Psoas muscle (tissue), 8 donors: ENCODE measurements around the gene FOXP4. TPM values are rescaled to one million over a fixed set of nuclear protein-coding genes. Genes with fewer than 3 reads are reported as not detected.

Experiments used
- ATAC-seq, 4 donors: fragments of 200-7000 bp; cut with Tn5 transposase; one replicate each; pipeline ENCODE4 v1.9.1; 2020; ENCODE audit warnings: moderate library complexity in 3 of 4, mild to moderate bottlenecking in 2 of 4
- DNase-seq, 2 donors: peaks; one replicate each; pipeline ENCODE4 v3.0.0-alpha.2; 2020
- H3K27ac ChIP-seq: fragments of 200-600 bp; one replicate; pipeline ENCODE4 v1.8.0; 2022
- H3K27me3 ChIP-seq, 3 donors: fragments of 200-600 bp in 1 of 3; one replicate each; pipeline versions ENCODE4 v1.6.1 to v1.8.0; 2013 to 2022; ENCODE audit warnings: low read length in 2 of 3, mild to moderate bottlenecking in 2 of 3, moderate library complexity in 1 of 3; ENCODE audit not compliant: insufficient read depth in 3 of 3
- H3K36me3 ChIP-seq, 2 donors: fragments of 200-600 bp in 1 of 2; one replicate each; pipeline versions ENCODE4 v1.6.1 to v1.8.0; 2013 to 2022; ENCODE audit warnings: low read depth in 1 of 2, mild to moderate bottlenecking in 1 of 2, moderate library complexity in 1 of 2; ENCODE audit not compliant: insufficient read depth in 1 of 2
- H3K4me1 ChIP-seq: fragments of 200-600 bp; one replicate; pipeline ENCODE4 v1.8.0; 2022
- H3K4me3 ChIP-seq: fragments of 200-600 bp; one replicate; pipeline ENCODE4 v1.8.0; 2022; ENCODE audit warnings: mild to moderate bottlenecking
- H3K9me3 ChIP-seq: fragments of 200-600 bp; one replicate; pipeline ENCODE4 v1.8.0; 2022
- WGBS, 3 donors: extraction: QIAGEN DNeasy Blood & Tissue Kit; methylation state at CpG; one replicate each; pipeline versions ENCODE4 v1.1.6 to v1.1.7; 2013; 5-methylcytosine and 5-hydroxymethylcytosine counted together
- intact Hi-C, 2 donors: fragments of 100-400 bp; cut with DNase I; formaldehyde crosslinking; loops; one replicate each; pipeline versions ENCODE4 v1.11.0 to v1.14.2; 2022
- polyA plus RNA-seq, 3 donors: library from polyadenylated mRNA; stranded (reverse); fragments of 200-250 nt; gene quantifications; one replicate each; pipeline ENCODE4 v1.2.3, GENCODE V29; 2013
- total RNA-seq, 4 donors: library from RNA; stranded (reverse); fragmentation: NEBNext Ultra II Directional in 2 of 4; extraction: Animal tissue kit (Norgen Biotek cat#: 25700) in 2 of 4; gene quantifications; one replicate each; pipeline versions ENCODE4 v1.2.1 to v1.2.4, GENCODE V29; 2021 to 2023
- TF ChIP-seq, protein P1 (sequence below): fragments of 200-600 bp; IDR thresholded peaks from one replicate; pipeline ENCODE4 v1.8.0; 2022; ENCODE audit warnings: antibody characterized with exemption
- donor health status: healthy with polysubstance abuse.
- donor health status: DM: no; HTN: no; CAD: no; lungs with moderate emphysema.
- donor health status: Bipolar disorder and iron deficiency.
- donor health status: healthy.
- donor health status: DM: yes; HTN: yes; CAD: no.
- donor health status: DM: no; HTN: no; CAD: no.
- donor health status: DM: no; HTN: no; CAD: no.
- donor health status: DM: yes; HTN: yes; CAD: no.

Gene FOXP4
- total and polyA plus RNA-seq, 7 donors: 4.6 to 12.2 (median 7.5) TPM

GRCh38 chr6:41647061-41647511 lies 100.9 kb downstream of the FOXP4 start:
- no peak overlapping the region for H3K4me3 ChIP-seq
- H3K36me3 ChIP-seq: no peaks in the 10 kb centered on the region
- H3K27me3 ChIP-seq: peaks cover 0 to 28% (median 11%) of the 10 kb centered on the region in 3 donors
- DNase-seq: no peak
- TF ChIP-seq, protein P1, sequence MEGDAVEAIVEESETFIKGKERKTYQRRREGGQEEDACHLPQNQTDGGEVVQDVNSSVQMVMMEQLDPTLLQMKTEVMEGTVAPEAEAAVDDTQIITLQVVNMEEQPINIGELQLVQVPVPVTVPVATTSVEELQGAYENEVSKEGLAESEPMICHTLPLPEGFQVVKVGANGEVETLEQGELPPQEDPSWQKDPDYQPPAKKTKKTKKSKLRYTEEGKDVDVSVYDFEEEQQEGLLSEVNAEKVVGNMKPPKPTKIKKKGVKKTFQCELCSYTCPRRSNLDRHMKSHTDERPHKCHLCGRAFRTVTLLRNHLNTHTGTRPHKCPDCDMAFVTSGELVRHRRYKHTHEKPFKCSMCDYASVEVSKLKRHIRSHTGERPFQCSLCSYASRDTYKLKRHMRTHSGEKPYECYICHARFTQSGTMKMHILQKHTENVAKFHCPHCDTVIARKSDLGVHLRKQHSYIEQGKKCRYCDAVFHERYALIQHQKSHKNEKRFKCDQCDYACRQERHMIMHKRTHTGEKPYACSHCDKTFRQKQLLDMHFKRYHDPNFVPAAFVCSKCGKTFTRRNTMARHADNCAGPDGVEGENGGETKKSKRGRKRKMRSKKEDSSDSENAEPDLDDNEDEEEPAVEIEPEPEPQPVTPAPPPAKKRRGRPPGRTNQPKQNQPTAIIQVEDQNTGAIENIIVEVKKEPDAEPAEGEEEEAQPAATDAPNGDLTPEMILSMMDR: no peak
- no peaks in the 10 kb centered on the region for H3K4me1 ChIP-seq
- no peaks in the 10 kb centered on the region for H3K9me3 ChIP-seq
- peak in 1 of 4 donors; percentile 31 for ATAC-seq
- intact Hi-C loops: no loop called here
- no peak overlapping the region for H3K27ac ChIP-seq
- 45 to 62% (median 55%) methylated on average over 9 of the region's 9 CpGs for WGBS, 3 donors

DNA sequence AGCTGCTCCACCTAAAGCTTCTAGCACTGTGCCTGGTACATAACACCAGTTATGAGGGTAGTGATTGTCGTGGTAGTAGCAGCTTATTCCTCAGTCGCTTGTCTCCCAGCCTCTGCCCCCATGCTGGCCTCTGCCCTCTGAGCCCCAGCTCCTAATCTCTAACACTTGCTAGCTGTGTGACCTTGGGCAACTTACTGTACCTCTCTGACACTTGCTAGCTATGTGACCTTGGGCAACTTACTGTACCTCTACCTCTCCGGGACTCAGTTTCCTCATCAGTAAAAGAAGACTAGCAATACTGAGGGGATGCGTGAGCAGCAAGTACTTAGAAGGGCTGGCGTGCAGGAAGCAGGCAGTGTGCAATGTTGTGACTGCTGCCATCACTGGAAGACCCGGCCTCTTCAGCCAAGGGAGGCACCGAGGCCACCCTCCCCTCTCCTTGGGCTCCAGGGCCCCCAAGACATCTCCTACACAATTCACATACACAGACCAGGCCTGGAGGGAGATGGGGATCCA lies 101.9 kb downstream of the FOXP4 start:
- H3K36me3 ChIP-seq: no peaks in the 10 kb centered on the region
- TF ChIP-seq, protein P1: no peak
- DNase-seq: no peak
- no peaks in the 10 kb centered on the region for H3K9me3 ChIP-seq
- no peak overlapping the region for H3K27ac ChIP-seq
- intact Hi-C loops: no loop called here
- peaks cover 0 to 21% (median 10%) of the 10 kb centered on the region in 3 donors for H3K27me3 ChIP-seq
- no peaks in the 10 kb centered on the region for H3K4me1 ChIP-seq
- ATAC-seq: no peak
- H3K4me3 ChIP-seq: no peak overlapping the region
- 44 to 62% (median 50%) methylated on average over 7 of the region's 7 CpGs for WGBS, 3 donors

- Histone ChIP-seq H3K27ac (no peak overlapping the region), H3K9me3 (no peaks in the 10 kb centered on the region), H3K36me3 (no peaks in the 10 kb centered on the region), H3K4me3 (no peak overlapping the region), H3K27me3 (peaks cover 0 to 21% (median 10%) of the 10 kb centered on the region in 3 donors), H3K4me1 (no peaks in the 10 kb centered on the region)
- DNase-seq (no peak), ATAC-seq (no peak)
- intact Hi-C loops: no loop called here
- TF ChIP-seq, protein P1: no peak
- WGBS, 3 donors: 31 to 61% (median 43%) methylated on average over 5 of the region's 5 CpGs
These were observed 102.7 kb downstream of the FOXP4 start for GRCh38 chr6:41648921-41649320.

DNA sequence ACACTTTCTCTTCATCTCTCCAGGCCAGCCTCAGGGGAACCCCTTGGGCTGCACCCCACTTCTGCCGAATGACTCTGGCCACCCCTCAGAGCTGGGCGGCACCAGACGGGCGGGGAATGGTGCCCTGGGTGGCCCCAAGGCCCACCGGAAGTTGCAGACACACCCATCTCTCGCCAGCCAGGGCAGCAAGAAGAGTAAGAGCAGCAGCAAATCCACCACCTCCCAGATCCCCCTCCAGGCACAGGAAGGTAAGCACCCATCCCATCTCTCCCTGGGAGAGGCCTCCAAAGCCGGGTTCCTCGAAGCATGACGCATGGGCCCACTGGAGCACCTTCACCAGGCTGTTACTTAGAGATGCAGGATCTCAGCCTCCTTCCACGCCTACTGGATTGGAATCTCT lies 103.4 kb downstream of the FOXP4 start:
- Histone ChIP-seq H3K4me3 (no peak overlapping the region), H3K27me3 (peaks cover 0 to 21% (median 10%) of the 10 kb centered on the region in 3 donors), H3K27ac (no peak overlapping the region), H3K9me3 (no peaks in the 10 kb centered on the region), H3K4me1 (no peaks in the 10 kb centered on the region), H3K36me3 (no peaks in the 10 kb centered on the region)
- intact Hi-C loops: no loop called here
- ATAC-seq (no peak), DNase-seq (no peak)
- TF ChIP-seq, protein P1: no peak
- 57 to 77% (median 57%) methylated on average over 10 of the region's 10 CpGs for WGBS, 3 donors

- intact Hi-C loops: no loop called here
- 70 to 89% (median 73%) methylated on average over 2 of the region's 2 CpGs for whole genome bisulfite sequencing, 3 donors
- Histone ChIP-seq H3K27me3 (peaks cover 0 to 21% (median 10%) of the 10 kb centered on the region in 3 donors), H3K4me3 (no peak overlapping the region), H3K27ac (no peak overlapping the region), H3K36me3 (no peaks in the 10 kb centered on the region), H3K9me3 (no peaks in the 10 kb centered on the region), H3K4me1 (no peaks in the 10 kb centered on the region)
- no peak for DNase-seq
- no peak for ATAC-seq
- TF ChIP-seq, protein P1: no peak
These were observed 103.9 kb downstream of the FOXP4 start for GRCh38 chr6:41650120-41650519.
